HepG2 (cell line): ENCODE measurements around the gene DIABLO. TPM values are rescaled to one million over a fixed set of nuclear protein-coding genes. Genes with fewer than 3 reads are reported as not detected.
A peak's percentile ranks its signal among the peaks of the same experiment; 100 is the strongest.

Experiments
- DNMT1 ChIP-seq: sonication (generic); formaldehyde crosslinking; IDR thresholded peaks from 2 replicates; pipeline ENCODE4 v1.5.1; 2020; ENCODE audit warnings: mild to moderate bottlenecking, missing genetic modification reagents
- EEA1 ChIP-seq: sonication (generic); formaldehyde crosslinking; IDR thresholded peaks from 2 replicates; pipeline ENCODE4 v1.5.1; 2020; ENCODE audit warnings: mild to moderate bottlenecking, missing genetic modification reagents, borderline replicate concordance
- HDAC6 ChIP-seq: fragments of 200-600 bp; sonication (generic); IDR thresholded peaks from 2 replicates; pipeline ENCODE4 v1.7.0; 2017; ENCODE audit warnings: mild to moderate bottlenecking, antibody characterized with exemption, low read length, low read depth
- HOXA9 ChIP-seq: sonication (generic); formaldehyde crosslinking; IDR thresholded peaks from 2 replicates; pipeline ENCODE4 v1.8.1; 2022; ENCODE audit warnings: missing genetic modification reagents, mild to moderate bottlenecking, moderate library complexity, borderline replicate concordance
- MLXIP ChIP-seq: sonication (generic); formaldehyde crosslinking; IDR thresholded peaks from 2 replicates; pipeline ENCODE4 v1.9.0; 2021; ENCODE audit warnings: missing genetic modification reagents, borderline replicate concordance
- RFX1 ChIP-seq: fragments of 450-650 bp; IDR thresholded peaks from 2 replicates; pipeline ENCODE4 v1.6.1; 2017
- SATB2 ChIP-seq: sonication (generic); formaldehyde crosslinking; IDR thresholded peaks from 2 replicates; pipeline ENCODE4 v1.5.0; 2020; ENCODE audit warnings: missing genetic modification reagents
- ZC3H13 ChIP-seq: sonication (generic); formaldehyde crosslinking; IDR thresholded peaks from 2 replicates; pipeline ENCODE4 v1.8.1; 2023; ENCODE audit warnings: mild to moderate bottlenecking, missing genetic modification reagents, moderate library complexity
- ZNF232 ChIP-seq: sonication (generic); formaldehyde crosslinking; IDR thresholded peaks from 2 replicates; pipeline ENCODE4 v1.4.0; 2020; ENCODE audit warnings: missing genetic modification reagents, borderline replicate concordance
- ZNF441 ChIP-seq: sonication (generic); formaldehyde crosslinking; IDR thresholded peaks from 2 replicates; pipeline ENCODE4 v1.7.0; 2021; ENCODE audit warnings: missing genetic modification reagents, borderline replicate concordance
- ZNF614 ChIP-seq: IDR thresholded peaks from 2 replicates; pipeline ENCODE4 v1.6.1; 2018; ENCODE audit warnings: missing biosample characterization, missing genetic modification reagents, inconsistent platforms, borderline replicate concordance
- ZNF629 ChIP-seq: sonication (generic); formaldehyde crosslinking; conservative IDR thresholded peaks from 2 replicates; pipeline ENCODE4 v1.5.0; 2020; ENCODE audit warnings: missing genetic modification reagents
- ZNF713 ChIP-seq: sonication (generic); formaldehyde crosslinking; IDR thresholded peaks from 2 replicates; pipeline ENCODE4 v1.4.0; 2020; ENCODE audit warnings: mild to moderate bottlenecking, missing genetic modification reagents
- ZNF816 ChIP-seq: sonication (generic); formaldehyde crosslinking; IDR thresholded peaks from 2 replicates; pipeline ENCODE4 v1.8.0; 2022; ENCODE audit warnings: missing genetic modification reagents, mild to moderate bottlenecking, borderline replicate concordance
- ZSCAN21 ChIP-seq: sonication (generic); formaldehyde crosslinking; IDR thresholded peaks from 2 replicates; pipeline ENCODE4 v1.8.0; 2022; ENCODE audit warnings: mild to moderate bottlenecking, missing genetic modification reagents, moderate library complexity, borderline replicate concordance
- polyA plus RNA-seq, 8 experiments: library from polyadenylated mRNA; depleted of rRNA in 3 of 8; stranded (reverse) in 7 of 8; unstranded in 1 of 8; fragments of >200 nt; fragmentation: Illumina TruSeq in 4 of 8; extraction: Trizol in 4 of 8; gene quantifications; 2 replicates each; pipeline versions ENCODE4 v1.2.1 to v1.2.3, GENCODE V29; 2011 to 2016; ENCODE audit warnings: low read depth in 4 of 8, missing spikeins in 1 of 8, mixed read lengths in 1 of 8; ENCODE audit not compliant: insufficient read depth in 1 of 8
- total RNA-seq, 5 experiments: library from RNA; depleted of rRNA; stranded (reverse); fragments of >200 nt; fragmentation: Illumina TruSeq; extraction: Trizol; gene quantifications; 2 replicates each; pipeline ENCODE4 v1.2.3, GENCODE V29; 2016; ENCODE audit warnings: low read depth in 1 of 5
- TF ChIP-seq, protein P1 (sequence below): sonication (generic); formaldehyde crosslinking; IDR thresholded peaks from 2 replicates; pipeline ENCODE4 v1.4.0; 2020; ENCODE audit warnings: missing genetic modification reagents, borderline replicate concordance
- TF ChIP-seq, protein P2 (sequence below): sonication (generic); formaldehyde crosslinking; IDR thresholded peaks from 2 replicates; pipeline ENCODE4 v1.4.0; 2020; ENCODE audit warnings: missing genetic modification reagents
- TF ChIP-seq, protein P3 (sequence below): IDR thresholded peaks from 2 replicates; pipeline ENCODE4 v1.6.1; 2016; ENCODE audit warnings: missing compliant biosample characterization, missing genetic modification reagents, borderline replicate concordance

The DIABLO gene
- total and polyA plus RNA-seq, 2 of the 13 experiments (the other 11 are each of a cell fraction or from before 2014, with no cell fraction given): 20.7 to 70.9 TPM

- TF ChIP-seq, protein P1, sequence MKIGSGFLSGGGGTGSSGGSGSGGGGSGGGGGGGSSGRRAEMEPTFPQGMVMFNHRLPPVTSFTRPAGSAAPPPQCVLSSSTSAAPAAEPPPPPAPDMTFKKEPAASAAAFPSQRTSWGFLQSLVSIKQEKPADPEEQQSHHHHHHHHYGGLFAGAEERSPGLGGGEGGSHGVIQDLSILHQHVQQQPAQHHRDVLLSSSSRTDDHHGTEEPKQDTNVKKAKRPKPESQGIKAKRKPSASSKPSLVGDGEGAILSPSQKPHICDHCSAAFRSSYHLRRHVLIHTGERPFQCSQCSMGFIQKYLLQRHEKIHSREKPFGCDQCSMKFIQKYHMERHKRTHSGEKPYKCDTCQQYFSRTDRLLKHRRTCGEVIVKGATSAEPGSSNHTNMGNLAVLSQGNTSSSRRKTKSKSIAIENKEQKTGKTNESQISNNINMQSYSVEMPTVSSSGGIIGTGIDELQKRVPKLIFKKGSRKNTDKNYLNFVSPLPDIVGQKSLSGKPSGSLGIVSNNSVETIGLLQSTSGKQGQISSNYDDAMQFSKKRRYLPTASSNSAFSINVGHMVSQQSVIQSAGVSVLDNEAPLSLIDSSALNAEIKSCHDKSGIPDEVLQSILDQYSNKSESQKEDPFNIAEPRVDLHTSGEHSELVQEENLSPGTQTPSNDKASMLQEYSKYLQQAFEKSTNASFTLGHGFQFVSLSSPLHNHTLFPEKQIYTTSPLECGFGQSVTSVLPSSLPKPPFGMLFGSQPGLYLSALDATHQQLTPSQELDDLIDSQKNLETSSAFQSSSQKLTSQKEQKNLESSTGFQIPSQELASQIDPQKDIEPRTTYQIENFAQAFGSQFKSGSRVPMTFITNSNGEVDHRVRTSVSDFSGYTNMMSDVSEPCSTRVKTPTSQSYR: peak; percentile 69; the same call in 1 of the 2 replicates
- peak; percentile 84 for TF ChIP-seq MLXIP (CRISPR knock-in tag)
- TF ChIP-seq RFX1: no peak
- TF ChIP-seq, protein P2, sequence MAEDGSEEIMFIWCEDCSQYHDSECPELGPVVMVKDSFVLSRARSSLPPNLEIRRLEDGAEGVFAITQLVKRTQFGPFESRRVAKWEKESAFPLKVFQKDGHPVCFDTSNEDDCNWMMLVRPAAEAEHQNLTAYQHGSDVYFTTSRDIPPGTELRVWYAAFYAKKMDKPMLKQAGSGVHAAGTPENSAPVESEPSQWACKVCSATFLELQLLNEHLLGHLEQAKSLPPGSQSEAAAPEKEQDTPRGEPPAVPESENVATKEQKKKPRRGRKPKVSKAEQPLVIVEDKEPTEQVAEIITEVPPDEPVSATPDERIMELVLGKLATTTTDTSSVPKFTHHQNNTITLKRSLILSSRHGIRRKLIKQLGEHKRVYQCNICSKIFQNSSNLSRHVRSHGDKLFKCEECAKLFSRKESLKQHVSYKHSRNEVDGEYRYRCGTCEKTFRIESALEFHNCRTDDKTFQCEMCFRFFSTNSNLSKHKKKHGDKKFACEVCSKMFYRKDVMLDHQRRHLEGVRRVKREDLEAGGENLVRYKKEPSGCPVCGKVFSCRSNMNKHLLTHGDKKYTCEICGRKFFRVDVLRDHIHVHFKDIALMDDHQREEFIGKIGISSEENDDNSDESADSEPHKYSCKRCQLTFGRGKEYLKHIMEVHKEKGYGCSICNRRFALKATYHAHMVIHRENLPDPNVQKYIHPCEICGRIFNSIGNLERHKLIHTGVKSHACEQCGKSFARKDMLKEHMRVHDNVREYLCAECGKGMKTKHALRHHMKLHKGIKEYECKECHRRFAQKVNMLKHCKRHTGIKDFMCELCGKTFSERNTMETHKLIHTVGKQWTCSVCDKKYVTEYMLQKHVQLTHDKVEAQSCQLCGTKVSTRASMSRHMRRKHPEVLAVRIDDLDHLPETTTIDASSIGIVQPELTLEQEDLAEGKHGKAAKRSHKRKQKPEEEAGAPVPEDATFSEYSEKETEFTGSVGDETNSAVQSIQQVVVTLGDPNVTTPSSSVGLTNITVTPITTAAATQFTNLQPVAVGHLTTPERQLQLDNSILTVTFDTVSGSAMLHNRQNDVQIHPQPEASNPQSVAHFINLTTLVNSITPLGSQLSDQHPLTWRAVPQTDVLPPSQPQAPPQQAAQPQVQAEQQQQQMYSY (CRISPR knock-in tag): peak; percentile 66
- no peak for TF ChIP-seq ZNF614 (CRISPR knock-in tag)
- TF ChIP-seq HOXA9 (CRISPR knock-in tag): peak; percentile 85; the same call in 1 of the 2 replicates
- peak; percentile 40; the same call in 1 of the 2 replicates for TF ChIP-seq ZNF629
- peak; percentile 90; the same call in 1 of the 2 replicates for TF ChIP-seq ZSCAN21 (CRISPR knock-in tag)
- TF ChIP-seq ZC3H13 (CRISPR knock-in tag): peak; percentile 85
- TF ChIP-seq EEA1 (CRISPR knock-in tag): peak; percentile 93
- peak; percentile 78; the same call in 1 of the 2 replicates for TF ChIP-seq ZNF441
- TF ChIP-seq ZNF816 (CRISPR knock-in tag): no peak
- TF ChIP-seq DNMT1: 0 out of 2 replicates have a peak, but pooled peaks have one; percentile 76
- TF ChIP-seq SATB2 (CRISPR knock-in tag): peak; percentile 87
- TF ChIP-seq ZNF713: 0 out of 2 replicates have a peak, but pooled peaks have one; percentile 57
- TF ChIP-seq, protein P3, sequence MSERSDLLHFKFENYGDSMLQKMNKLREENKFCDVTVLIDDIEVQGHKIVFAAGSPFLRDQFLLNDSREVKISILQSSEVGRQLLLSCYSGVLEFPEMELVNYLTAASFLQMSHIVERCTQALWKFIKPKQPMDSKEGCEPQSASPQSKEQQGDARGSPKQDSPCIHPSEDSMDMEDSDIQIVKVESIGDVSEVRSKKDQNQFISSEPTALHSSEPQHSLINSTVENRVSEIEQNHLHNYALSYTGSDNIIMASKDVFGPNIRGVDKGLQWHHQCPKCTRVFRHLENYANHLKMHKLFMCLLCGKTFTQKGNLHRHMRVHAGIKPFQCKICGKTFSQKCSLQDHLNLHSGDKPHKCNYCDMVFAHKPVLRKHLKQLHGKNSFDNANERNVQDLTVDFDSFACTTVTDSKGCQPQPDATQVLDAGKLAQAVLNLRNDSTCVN (CRISPR knock-in tag): peak; percentile 88; the same call in 1 of the 2 replicates
- TF ChIP-seq ZNF232 (CRISPR knock-in tag): peak; percentile 96
- TF ChIP-seq HDAC6: no peak
Observed at GRCh38 chr12:122226366-122227125, 694 bp upstream of the DIABLO start (continued).
